ENCODE results near the gene HOXB7. TPM values are rescaled to one million over a fixed set of nuclear protein-coding genes. Genes with fewer than 3 reads are reported as not detected.

Gene HOXB7
- total and polyA plus RNA-seq, 2 experiments from 2014 or later, result 11.1 to 18.9 TPM

DNA sequence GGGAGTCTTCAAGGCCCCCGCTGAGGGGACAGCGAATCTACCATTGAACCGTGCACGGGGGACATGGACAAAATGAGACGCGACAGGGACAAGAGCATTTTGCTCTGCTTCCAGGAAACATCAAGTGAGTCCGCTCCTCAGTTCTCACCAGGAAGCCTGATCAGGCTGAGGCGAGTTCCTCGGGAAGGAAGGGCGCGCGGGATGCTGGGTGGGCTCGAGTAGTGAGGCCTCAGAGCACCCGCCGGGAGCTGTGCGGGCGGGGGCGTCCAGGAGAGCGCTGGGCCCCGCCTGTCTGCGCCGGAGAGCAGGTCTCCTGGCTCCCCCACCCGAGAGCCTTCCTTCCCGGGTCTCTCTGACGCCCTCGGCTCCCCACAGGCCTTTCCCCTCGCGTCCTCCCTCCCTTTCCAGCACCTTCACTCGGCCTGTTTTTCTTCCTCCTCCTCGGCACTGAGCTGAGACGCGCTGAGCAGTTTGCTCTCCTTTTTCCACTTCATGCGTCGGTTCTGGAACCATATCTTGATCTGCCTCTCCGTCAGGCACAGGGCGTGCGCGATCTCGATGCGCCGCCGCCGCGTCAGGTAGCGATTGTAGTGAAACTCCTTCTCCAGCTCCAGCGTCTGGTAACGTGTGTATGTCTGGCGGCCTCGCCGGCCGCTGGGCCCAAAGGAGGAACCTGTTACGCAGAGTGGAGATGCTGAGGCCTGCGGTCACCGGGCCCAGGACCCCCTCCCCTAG is 14.7 kb downstream of the HOXB7 start:
- no peak for DNase-seq
- H3K4me1 ChIP-seq (ENCODE audit: insufficient read depth), result 0 out of 2 replicates have a peak, but pooled peaks cover 3% of the 10 kb centered on the region
- H4K20me1 ChIP-seq (ENCODE audit: insufficient read depth), result no peaks in the 10 kb centered on the region
- 91 to 92% methylated on average over 39 to 54 of the region's 54 CpGs for WGBS, 2 experiments (ENCODE audit: low coverage in 1 of 2, low lambda C conversion rate in 2 of 2, missing lambda C conversion rate in 2 of 2)
- H3K4me3 ChIP-seq, result no peak overlapping the region
- H3K4me2 ChIP-seq (ENCODE audit: unreplicated experiment), result no peak overlapping the region
- no peaks in the 10 kb centered on the region for H3K36me3 ChIP-seq (ENCODE audit: low read depth)
- no peaks in the 10 kb centered on the region for H3K9me2 ChIP-seq (ENCODE audit: insufficient read depth)
- in situ Hi-C loops (cut with MboI), result no loop called here
- TF ChIP-seq EZH2 (IDR thresholded peaks at IDR 0.05; ENCODE audit: insufficient read depth, poor library complexity, severe bottlenecking) (no peak), EZH2phosphoT487 (IDR thresholded peaks at IDR 0.05; ENCODE audit: insufficient read depth, low read depth) (no peak)
- H3K9ac ChIP-seq, result no peak overlapping the region
- no peaks in the 10 kb centered on the region for H3K27me3 ChIP-seq (replicated peaks; ENCODE audit: insufficient read depth)
- no peak overlapping the region for H3K27ac ChIP-seq
- no peaks in the 10 kb centered on the region for H3K9me3 ChIP-seq (ENCODE audit: low read depth)
- H3F3A ChIP-seq (ENCODE audit: insufficient read depth), result no peaks in the 10 kb centered on the region
- H3K79me2 ChIP-seq (ENCODE audit: insufficient read depth), result peaks cover 41% of the 10 kb centered on the region
- no peak overlapping the region for H2AFZ ChIP-seq

DNA sequence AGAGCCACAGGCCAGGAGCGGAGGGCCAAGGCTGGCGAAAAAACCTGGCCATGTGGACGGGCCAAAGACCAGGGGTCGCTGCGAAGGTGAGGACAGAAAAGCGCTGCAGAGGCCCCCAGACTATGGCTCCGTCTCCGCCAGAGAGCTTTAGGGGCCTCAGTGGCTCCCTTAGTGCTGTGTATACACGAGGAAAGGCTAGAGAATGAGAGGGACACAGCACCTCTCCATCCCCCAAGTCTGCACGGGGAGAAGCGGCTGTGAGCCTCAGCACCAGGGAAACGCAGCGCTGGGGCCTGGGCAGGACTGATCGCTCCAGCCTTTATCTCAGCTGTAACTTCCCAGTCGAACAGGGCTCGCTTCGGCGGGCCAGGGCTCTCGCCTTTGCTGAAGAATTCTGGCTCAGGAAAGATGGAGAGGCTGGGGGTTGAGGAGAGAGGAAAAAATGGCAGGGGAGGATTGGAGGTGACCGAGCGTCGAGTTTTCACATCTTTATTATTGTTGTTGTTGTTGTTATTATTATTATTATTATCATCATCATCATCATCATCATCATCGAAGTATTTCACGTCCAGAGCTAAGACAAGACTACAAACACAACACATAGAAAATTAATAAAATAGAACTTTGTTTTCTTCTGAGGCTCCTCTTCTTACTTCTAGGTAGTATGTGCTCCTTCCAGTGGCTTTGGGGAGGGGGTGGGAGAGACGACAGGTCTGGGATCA is 15.4 kb downstream of the HOXB7 start:
- Histone ChIP-seq H3F3A (ENCODE audit: insufficient read depth) (no peaks in the 10 kb centered on the region), H3K9me3 (ENCODE audit: low read depth) (no peaks in the 10 kb centered on the region), H3K79me2 (ENCODE audit: insufficient read depth) (peaks cover 33% of the 10 kb centered on the region), H3K27ac (no peak overlapping the region), H2AFZ (no peak overlapping the region), H3K4me1 (ENCODE audit: insufficient read depth) (0 out of 2 replicates have a peak, but pooled peaks cover 3% of the 10 kb centered on the region), H3K36me3 (ENCODE audit: low read depth) (no peaks in the 10 kb centered on the region), H3K4me2 (ENCODE audit: unreplicated experiment) (no peak overlapping the region), H3K9ac (no peak overlapping the region), H4K20me1 (ENCODE audit: insufficient read depth) (no peaks in the 10 kb centered on the region), H3K9me2 (ENCODE audit: insufficient read depth) (no peaks in the 10 kb centered on the region), H3K27me3 (replicated peaks; ENCODE audit: insufficient read depth) (no peaks in the 10 kb centered on the region), H3K4me3 (no peak overlapping the region)
- DNase-seq, result no peak
- in situ Hi-C loops (cut with MboI), result no loop called here
- TF ChIP-seq EZH2phosphoT487 (IDR thresholded peaks at IDR 0.05; ENCODE audit: insufficient read depth, low read depth) (no peak), EZH2 (IDR thresholded peaks at IDR 0.05; ENCODE audit: insufficient read depth, poor library complexity, severe bottlenecking) (no peak)
- WGBS, 2 experiments (ENCODE audit: low coverage in 1 of 2, low lambda C conversion rate in 2 of 2, missing lambda C conversion rate in 2 of 2), result 91 to 95% methylated on average over 25 of the region's 25 CpGs

DNA sequence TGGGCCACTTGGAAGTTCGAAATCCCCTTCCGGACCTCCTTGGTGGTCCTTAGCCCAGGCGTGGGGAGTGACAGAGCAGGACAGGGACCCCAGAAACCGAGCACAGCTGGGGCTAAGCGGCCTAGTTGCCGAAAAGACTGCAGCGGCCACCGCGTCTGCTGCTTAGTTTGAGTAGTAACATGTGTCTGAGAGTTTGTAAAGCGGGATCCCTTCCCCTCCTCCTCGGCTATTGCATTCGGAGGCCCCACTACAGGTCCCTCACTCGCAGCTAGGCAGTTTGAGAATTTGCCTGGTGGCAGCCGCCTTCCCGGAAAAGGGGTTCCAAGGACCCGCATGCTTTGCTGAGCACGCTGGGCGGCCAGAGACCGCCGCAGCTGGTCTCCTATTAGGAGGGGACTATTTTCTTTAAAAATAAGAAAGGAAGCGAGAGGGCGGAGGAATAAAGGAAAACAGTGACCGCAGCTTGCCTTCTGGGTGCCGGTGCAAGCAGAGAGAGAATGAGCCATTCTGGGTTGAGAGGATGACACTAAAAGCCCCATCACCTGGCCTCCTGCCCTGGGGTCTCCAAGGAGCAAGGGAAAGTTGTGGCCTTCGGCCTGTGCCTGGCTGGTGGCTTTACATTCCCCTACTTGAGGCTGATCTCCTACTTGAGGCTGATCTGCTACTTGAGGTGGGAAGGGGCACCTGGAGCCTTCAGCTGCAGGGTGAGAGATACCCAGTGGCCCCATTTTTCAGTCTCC is 16.1 kb downstream of the HOXB7 start:
- WGBS, 2 experiments (ENCODE audit: low coverage in 1 of 2, low lambda C conversion rate in 2 of 2, missing lambda C conversion rate in 2 of 2), result 89% methylated on average over 25 of the region's 25 CpGs
- Histone ChIP-seq H3K79me2 (ENCODE audit: insufficient read depth) (peaks cover 27% of the 10 kb centered on the region), H3K27ac (peak overlapping the region; percentile 28; the same call in 1 of the 2 replicates)

More for the DNA sequence above, 16.1 kb downstream of the HOXB7 start:
- H3K4me1 ChIP-seq (ENCODE audit: insufficient read depth), result 0 out of 2 replicates have a peak, but pooled peaks cover 3% of the 10 kb centered on the region
- H3K4me2 ChIP-seq (ENCODE audit: unreplicated experiment), result no peak overlapping the region
- H4K20me1 ChIP-seq (ENCODE audit: insufficient read depth), result no peaks in the 10 kb centered on the region
- no peak for DNase-seq
- peak overlapping the region; percentile 59; the same call in 1 of the 2 replicates for H3K9ac ChIP-seq
- H3K9me2 ChIP-seq (ENCODE audit: insufficient read depth), result no peaks in the 10 kb centered on the region
- H3K36me3 ChIP-seq (ENCODE audit: low read depth), result no peaks in the 10 kb centered on the region
- TF ChIP-seq EZH2 (IDR thresholded peaks at IDR 0.05; ENCODE audit: insufficient read depth, poor library complexity, severe bottlenecking), result no peak
- no peak for TF ChIP-seq EZH2phosphoT487 (IDR thresholded peaks at IDR 0.05; ENCODE audit: insufficient read depth, low read depth)
- no peaks in the 10 kb centered on the region for H3F3A ChIP-seq (ENCODE audit: insufficient read depth)
- H2AFZ ChIP-seq, result peak overlapping the region; percentile 79; the same call in 1 of the 2 replicates
- H3K4me3 ChIP-seq, result peak overlapping the region; percentile 74; the same call in 1 of the 2 replicates
- no peaks in the 10 kb centered on the region for H3K9me3 ChIP-seq (ENCODE audit: low read depth)
- in situ Hi-C loops (cut with MboI), result no loop called here
- no peaks in the 10 kb centered on the region for H3K27me3 ChIP-seq (replicated peaks; ENCODE audit: insufficient read depth)

All from GM23248 (cell line).